ENCODE results near the gene LCE1D.

LCE1D gene

DNA sequence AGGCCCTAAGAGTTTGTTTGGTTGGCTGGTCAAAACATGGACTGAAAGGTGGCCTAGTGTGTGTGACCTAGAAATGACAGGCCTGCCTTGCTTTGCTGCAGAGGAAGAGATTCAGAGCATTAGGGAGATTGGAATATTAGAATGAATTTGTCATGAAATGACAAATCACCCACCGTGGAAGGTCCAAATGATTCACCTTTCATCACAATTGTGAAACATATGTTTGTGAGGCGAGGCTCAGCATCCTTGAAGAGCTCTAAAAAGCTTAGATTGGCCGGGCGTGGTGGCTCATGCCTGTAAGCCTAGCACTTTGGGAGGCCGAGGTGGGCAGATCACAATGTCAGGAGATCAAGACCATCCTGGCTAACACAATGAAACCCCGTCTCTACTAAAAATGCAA, 20.8 kb downstream of the LCE1D start:
- DNase-seq (ENCODE audit: low spot score), result no peak

DNA sequence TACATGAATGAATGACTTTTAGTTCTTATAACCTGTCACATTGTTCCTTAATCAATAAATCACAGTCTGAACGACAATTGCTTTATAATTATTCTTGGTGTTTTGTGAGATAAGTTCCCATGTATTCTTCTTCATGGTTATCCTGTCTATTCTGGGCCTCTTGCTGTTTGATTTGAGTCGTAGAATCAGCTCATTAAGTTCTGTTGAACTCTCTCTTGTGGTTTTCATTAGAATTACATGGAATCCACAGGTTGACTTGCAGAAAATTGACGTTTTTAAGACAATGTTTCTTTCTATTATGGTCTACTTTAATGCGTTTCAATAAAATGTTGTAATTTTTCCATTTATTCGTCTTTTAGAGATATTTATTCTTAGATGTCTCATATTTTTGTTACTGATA, 26.8 kb downstream of the LCE1D start:
- no peak for DNase-seq (ENCODE audit: low spot score)

DNA sequence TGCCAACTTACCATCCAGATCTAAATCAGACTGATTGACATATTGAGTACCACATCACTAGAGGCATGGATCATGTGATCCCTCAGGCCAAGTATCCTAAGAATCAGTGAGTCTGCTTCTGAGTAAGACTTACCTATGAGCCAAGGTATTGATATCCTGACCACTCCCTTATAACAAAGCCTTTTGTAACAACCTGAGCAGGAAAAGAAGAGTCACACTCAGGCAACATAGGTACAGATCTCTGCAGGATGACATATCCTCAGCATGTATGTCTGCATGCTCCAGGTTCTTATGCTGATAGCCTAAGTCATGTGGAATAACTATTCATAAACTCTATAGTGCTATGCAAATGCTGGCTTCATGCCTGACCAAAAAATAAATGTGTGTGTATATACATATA, 28.4 kb downstream of the LCE1D start:
- no peak for DNase-seq (ENCODE audit: low spot score)

DNA sequence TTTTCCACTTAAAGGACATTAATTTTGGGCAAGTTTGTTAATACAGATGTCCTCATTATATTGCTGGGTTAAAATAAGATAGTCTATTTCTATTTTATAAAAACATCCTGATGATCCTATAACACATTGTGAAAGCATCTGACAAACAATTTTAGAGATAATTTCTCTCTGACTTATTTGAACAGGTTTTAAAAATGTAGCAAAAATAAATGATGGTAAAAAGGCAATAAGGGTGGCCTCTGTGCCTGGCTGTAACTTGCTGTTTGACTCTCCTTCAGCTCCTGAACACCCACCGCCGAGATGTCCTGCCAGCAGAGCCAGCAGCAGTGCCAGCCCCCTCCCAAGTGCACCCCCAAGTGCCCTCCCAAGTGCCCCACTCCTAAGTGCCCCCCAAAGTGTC, 30.7 kb downstream of the LCE1D start, which contains the start of gene LCE1A:
LCE1A (plus strand) TSS at position 301 of the 400 bp plus-strand sequence; CDS start at position 301, 0 bp downstream.
- no peak for DNase-seq (ENCODE audit: low spot score)

DNA sequence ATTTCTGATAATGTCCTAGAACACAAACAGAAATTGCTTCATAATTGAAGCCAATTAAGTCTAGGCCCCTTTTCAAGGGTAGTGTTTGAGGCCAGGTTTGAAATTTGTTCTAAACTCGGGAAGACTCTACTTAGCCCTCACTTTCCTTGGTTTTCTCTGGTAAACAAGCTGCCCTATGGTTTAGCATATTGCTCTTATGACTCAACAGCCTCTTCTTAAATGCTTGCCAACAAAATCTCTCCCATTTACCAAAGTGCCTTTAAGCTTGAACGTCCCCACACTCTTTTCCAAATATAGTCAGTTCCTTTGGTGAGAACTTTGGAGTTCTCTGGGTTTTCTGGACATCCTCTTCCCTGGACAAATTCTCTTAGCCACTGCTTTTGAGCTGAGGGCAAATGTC, 40.3 kb downstream of the LCE1D start:
- no peak for DNase-seq (ENCODE audit: low spot score)

DNA sequence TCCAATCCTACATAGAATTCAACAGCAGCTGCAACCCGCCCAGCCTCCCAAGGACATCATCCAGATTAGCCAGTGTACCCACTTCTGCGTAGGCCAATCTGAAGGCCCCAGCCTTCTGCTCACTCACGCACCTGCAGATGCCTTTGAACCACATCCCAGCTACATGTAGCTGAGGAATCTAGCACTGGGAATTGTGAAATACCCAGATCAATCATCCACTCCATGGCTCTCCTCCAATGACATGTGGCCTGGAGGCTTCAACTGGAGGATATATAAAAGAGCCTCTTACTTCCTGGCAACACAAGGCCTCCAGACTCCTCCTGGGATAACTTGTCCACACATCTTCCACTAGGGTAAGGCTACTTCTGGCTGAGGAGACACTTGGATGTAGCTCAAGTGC, 46.0 kb downstream of the LCE1D start, which contains the start of gene LCE6A:
LCE6A (plus strand) TSS at position 301 of the 400 bp plus-strand sequence. CDS start 665 bp downstream, outside the sequence.
- no peak for DNase-seq (ENCODE audit: low spot score)

All from germinal center (tissue), 1 donor.